ENCODE results near the gene MCTP2. TPM values are rescaled to one million over a fixed set of nuclear protein-coding genes. Genes with fewer than 3 reads are reported as not detected.

Gene MCTP2
- total and polyA plus RNA-seq, 2 of the 13 experiments (the other 11 are each of a cell fraction or from before 2014, with no cell fraction given), result 5.1 to 8.6 TPM

DNA sequence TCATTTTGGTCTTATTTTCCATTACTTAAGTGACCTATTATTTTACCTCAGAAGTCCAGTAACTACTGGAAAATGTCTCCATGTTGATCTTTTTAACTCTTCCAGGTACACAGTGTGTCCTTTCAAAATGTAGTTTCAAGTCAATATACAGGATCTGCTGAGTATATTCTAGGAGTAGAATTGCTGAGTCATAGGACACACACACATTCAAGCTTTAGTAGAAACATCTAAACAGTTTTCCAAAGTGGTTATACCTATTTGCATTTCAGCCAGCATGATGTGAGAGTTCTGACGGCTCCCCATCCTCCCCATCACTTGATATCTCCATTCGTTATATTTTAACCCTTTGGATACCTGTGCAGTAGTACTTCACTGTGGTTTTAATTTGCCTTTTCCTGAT lies 271.9 kb downstream of the MCTP2 start:
- no peak overlapping the region for H3K4me2 ChIP-seq (ENCODE audit: low read depth, low read length)
- H3K9ac ChIP-seq (ENCODE audit: insufficient read depth, low read depth, low read length), result no peak overlapping the region
- POLR2A ChIA-PET, result no interaction called here
- H3K4me3 ChIP-seq (replicated peaks in 1 of 3; ENCODE audit: insufficient read depth in 1 of 3, low read depth in 2 of 3, low read length in 3 of 3), result no peak overlapping the region
- H3K27me3 ChIP-seq (ENCODE audit: control insufficient read depth in 1 of 2, insufficient read depth in 2 of 2, low read length in 2 of 2), result no peaks in the 10 kb centered on the region
- H3K36me3 ChIP-seq (replicated peaks in 1 of 2; ENCODE audit: control insufficient read depth in 1 of 2, insufficient read depth in 2 of 2, low read length in 2 of 2), result no peaks in the 10 kb centered on the region
- ATAC-seq (no peak), FAIRE-seq (no peak), DNase-seq (ENCODE audit: low spot score) (no peak)
- no peak overlapping the region for H2AFZ ChIP-seq (ENCODE audit: low read length)
- intact Hi-C loops (cut with micrococcal nuclease; ENCODE audit: unreplicated experiment) (no loop called here), in situ Hi-C loops (cut with HindIII; ENCODE audit: extremely low pct_ligation_motif_present, low pct_unique_long_range_greater_than_20kb) (no loop called here)
- no peak overlapping the region for H3K27ac ChIP-seq (ENCODE audit: extremely low read length, insufficient read depth, low read length)
- no peaks in the 10 kb centered on the region for H3K79me2 ChIP-seq (ENCODE audit: insufficient read depth, low read length)
- no TSS peak for BruUV-seq (replicated peaks)
- CTCF ChIA-PET (ENCODE audit: low intra/inter-chr PET ratio, low total read pairs), result no interaction called here
- no peaks in the 10 kb centered on the region for H3K4me1 ChIP-seq (ENCODE audit: insufficient read depth, low read length)
- H3K9me3 ChIP-seq (ENCODE audit: low read length), result peaks cover 62% of the 10 kb centered on the region
- 6% methylated on average over 2 of the region's 2 CpGs for WGBS (ENCODE audit: low lambda C conversion rate)
- TF ChIP-seq, protein P1, sequence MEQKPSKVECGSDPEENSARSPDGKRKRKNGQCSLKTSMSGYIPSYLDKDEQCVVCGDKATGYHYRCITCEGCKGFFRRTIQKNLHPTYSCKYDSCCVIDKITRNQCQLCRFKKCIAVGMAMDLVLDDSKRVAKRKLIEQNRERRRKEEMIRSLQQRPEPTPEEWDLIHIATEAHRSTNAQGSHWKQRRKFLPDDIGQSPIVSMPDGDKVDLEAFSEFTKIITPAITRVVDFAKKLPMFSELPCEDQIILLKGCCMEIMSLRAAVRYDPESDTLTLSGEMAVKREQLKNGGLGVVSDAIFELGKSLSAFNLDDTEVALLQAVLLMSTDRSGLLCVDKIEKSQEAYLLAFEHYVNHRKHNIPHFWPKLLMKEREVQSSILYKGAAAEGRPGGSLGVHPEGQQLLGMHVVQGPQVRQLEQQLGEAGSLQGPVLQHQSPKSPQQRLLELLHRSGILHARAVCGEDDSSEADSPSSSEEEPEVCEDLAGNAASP (CRISPR knock-in tag; IDR thresholded peaks at IDR 0.05; ENCODE audit: borderline replicate concordance), result no peak
- peak; percentile 78 for TF ChIP-seq MAFF (IDR thresholded peaks at IDR 0.05; ENCODE audit: low read depth, low read length)
- peak; percentile 93 for TF ChIP-seq NFE2L2 (IDR thresholded peaks at IDR 0.05; ENCODE audit: low read length)
- peak; percentile 41; the same call in 1 of the 2 replicates for TF ChIP-seq NFE2 (CRISPR knock-in tag; IDR thresholded peaks at IDR 0.05)
- TF ChIP-seq MAFK (conservative IDR thresholded peaks at IDR 0.05 in 1 of 2, IDR thresholded peaks at IDR 0.05 in 1 of 2; ENCODE audit: low read length in 2 of 2), result peak; percentile 77 to 79
- TF ChIP-seq, protein P2, sequence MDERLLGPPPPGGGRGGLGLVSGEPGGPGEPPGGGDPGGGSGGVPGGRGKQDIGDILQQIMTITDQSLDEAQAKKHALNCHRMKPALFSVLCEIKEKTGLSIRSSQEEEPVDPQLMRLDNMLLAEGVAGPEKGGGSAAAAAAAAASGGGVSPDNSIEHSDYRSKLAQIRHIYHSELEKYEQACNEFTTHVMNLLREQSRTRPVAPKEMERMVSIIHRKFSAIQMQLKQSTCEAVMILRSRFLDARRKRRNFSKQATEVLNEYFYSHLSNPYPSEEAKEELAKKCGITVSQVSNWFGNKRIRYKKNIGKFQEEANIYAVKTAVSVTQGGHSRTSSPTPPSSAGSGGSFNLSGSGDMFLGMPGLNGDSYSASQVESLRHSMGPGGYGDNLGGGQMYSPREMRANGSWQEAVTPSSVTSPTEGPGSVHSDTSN (CRISPR knock-in tag; IDR thresholded peaks at IDR 0.05), result no peak
- TF ChIP-seq ZMYM2 (CRISPR knock-in tag; IDR thresholded peaks at IDR 0.05), result no peak
- no peak for TF ChIP-seq SAP130 (CRISPR knock-in tag; IDR thresholded peaks at IDR 0.05; ENCODE audit: low read depth)
- no peak for TF ChIP-seq PAF1 (CRISPR knock-in tag; IDR thresholded peaks at IDR 0.05)
- no peak for TF ChIP-seq TOE1 (CRISPR knock-in tag; IDR thresholded peaks at IDR 0.05)
- TF ChIP-seq, protein P3, sequence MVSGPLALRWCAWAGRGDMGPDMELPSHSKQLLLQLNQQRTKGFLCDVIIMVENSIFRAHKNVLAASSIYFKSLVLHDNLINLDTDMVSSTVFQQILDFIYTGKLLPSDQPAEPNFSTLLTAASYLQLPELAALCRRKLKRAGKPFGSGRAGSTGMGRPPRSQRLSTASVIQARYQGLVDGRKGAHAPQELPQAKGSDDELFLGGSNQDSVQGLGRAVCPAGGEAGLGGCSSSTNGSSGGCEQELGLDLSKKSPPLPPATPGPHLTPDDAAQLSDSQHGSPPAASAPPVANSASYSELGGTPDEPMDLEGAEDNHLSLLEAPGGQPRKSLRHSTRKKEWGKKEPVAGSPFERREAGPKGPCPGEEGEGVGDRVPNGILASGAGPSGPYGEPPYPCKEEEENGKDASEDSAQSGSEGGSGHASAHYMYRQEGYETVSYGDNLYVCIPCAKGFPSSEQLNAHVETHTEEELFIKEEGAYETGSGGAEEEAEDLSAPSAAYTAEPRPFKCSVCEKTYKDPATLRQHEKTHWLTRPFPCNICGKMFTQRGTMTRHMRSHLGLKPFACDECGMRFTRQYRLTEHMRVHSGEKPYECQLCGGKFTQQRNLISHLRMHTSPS (CRISPR knock-in tag; IDR thresholded peaks at IDR 0.05; ENCODE audit: low read depth), result no peak
- no peak for TF ChIP-seq ZNF224 (CRISPR knock-in tag; IDR thresholded peaks at IDR 0.05)
- TF ChIP-seq SAFB2 (CRISPR knock-in tag; IDR thresholded peaks at IDR 0.05; ENCODE audit: borderline replicate concordance, low read depth), result no peak
- H4K20me1 ChIP-seq (ENCODE audit: insufficient read depth, low read length), result no peaks in the 10 kb centered on the region

All from HepG2 (cell line).